Ovary (tissue), 9 donors: Measurements from ENCODE around the gene OLFM1. TPM values are rescaled to one million over a fixed set of nuclear protein-coding genes. Genes with fewer than 3 reads are reported as not detected.
"Not testable (repeated sequence)": the region's sequence is repeated elsewhere in the genome, so short reads cannot be mapped to it uniquely, and the experiment has no call there.

ENCODE experiments used
- DNase-seq, 5 donors: peaks; one replicate each; pipeline ENCODE4 v3.0.0-alpha.2; 2019 to 2020
- H3K27ac ChIP-seq, 2 donors: fragments of 200-600 bp; one replicate each; pipeline versions ENCODE4 v1.5.1 to v1.8.0; 2019 to 2022
- H3K27me3 ChIP-seq: fragments of 200-600 bp; one replicate; pipeline ENCODE4 v1.8.0; 2022
- H3K36me3 ChIP-seq: fragments of 200-600 bp; sonication (generic); one replicate; pipeline ENCODE4 v1.5.1; 2019
- H3K4me1 ChIP-seq: one replicate; pipeline ENCODE4 v1.8.1; 2013; ENCODE audit warnings: mild to moderate bottlenecking, moderate library complexity; ENCODE audit not compliant: insufficient read depth
- H3K4me3 ChIP-seq: fragments of 200-600 bp; sonication (generic); one replicate; pipeline ENCODE4 v1.5.1; 2017
- H3K9me3 ChIP-seq, 2 donors: fragments of 200-600 bp in 1 of 2; sonication (generic) in 1 of 2; one replicate each; pipeline versions ENCODE4 v1.5.1 to v1.8.1; 2013 to 2019; ENCODE audit warnings: mild to moderate bottlenecking in 1 of 2, moderate library complexity in 1 of 2
- CTCF ChIP-seq, 3 donors: fragments of 450-650 bp in 2 of 3; fragments of 200-600 bp in 1 of 3; IDR thresholded peaks; one replicate each; pipeline versions ENCODE4 v1.5.1 to v1.8.0; 2016 to 2022; ENCODE audit warnings: antibody characterized with exemption in 3 of 3, mild to moderate bottlenecking in 1 of 3
- EP300 ChIP-seq: sonication (generic); formaldehyde crosslinking; IDR thresholded peaks from one replicate; pipeline ENCODE4 v1.6.1; 2017; ENCODE audit warnings: antibody characterized with exemption
- POLR2A ChIP-seq: fragments of 450-650 bp; IDR thresholded peaks from one replicate; pipeline ENCODE4 v1.6.1; 2017; ENCODE audit warnings: antibody characterized with exemption, mild to moderate bottlenecking, moderate library complexity
- WGBS, 3 donors: extraction: QIAGEN DNeasy Blood & Tissue Kit in 1 of 3; methylation state at CpG; one replicate each; pipeline versions ENCODE4 v1.1.5 to v1.1.7; 2013 to 2017; 5-methylcytosine and 5-hydroxymethylcytosine counted together
- intact Hi-C, 4 donors: fragments of 100-400 bp; cut with DNase I; formaldehyde crosslinking; loops; one replicate each; pipeline versions ENCODE4 v1.11.0 to v1.15.1; 2022 to 2023
- polyA plus RNA-seq, 2 donors: library from polyadenylated mRNA; stranded (reverse); fragments of 200-250 nt in 1 of 2; fragments of 350-450 nt in 1 of 2; fragmentation: Illumina TruSeq in 1 of 2; extraction: RNeasy Lipid Tissue Mini Kit (QIAGEN cat#74804) in 1 of 2; gene quantifications; one replicate each; pipeline ENCODE4 v1.2.3, GENCODE V29; 2013 to 2014
- total RNA-seq, 7 donors: library from RNA; depleted of rRNA in 2 of 7; stranded (reverse); fragments of >200 nt in 2 of 7; fragmentation: NEBNext Ultra II Directional in 3 of 7; extraction: Animal tissue kit (Norgen Biotek cat#: 25700) in 3 of 7; gene quantifications; one replicate each; pipeline versions ENCODE4 v1.1.0 to v1.2.4, GENCODE V29; 2016 to 2023
- donor health status: DM: no; HTN: no; CAD: no; lungs with moderate emphysema.
- donor health status: DM: no; HTN: no; CAD: no.
- donor health status: Bipolar disorder and iron deficiency.
- donor health status: DM: yes; HTN: yes; CAD: no.
- donor health status: DM: no; HTN: no; CAD: no.
- donor health status: DM: yes; HTN: yes; CAD: no.

OLFM1 gene
- total and polyA plus RNA-seq, 9 donors = 6.5 to 40.0 (median 19.9) TPM

GRCh38 chr9:135147938-135148337 lies 60.5 kb downstream of the OLFM1 start:
- Histone ChIP-seq H3K27ac (no peak overlapping the region), H3K36me3 (no peaks in the 10 kb centered on the region), H3K27me3 (no peaks in the 10 kb centered on the region), H3K4me3 (no peak overlapping the region), H3K9me3 (no peaks in the 10 kb centered on the region), H3K4me1 (no peaks in the 10 kb centered on the region)
- WGBS, 3 donors = 80 to 82% (median 80%) methylated on average over 9 of the region's 9 CpGs
- no peak for DNase-seq
- intact Hi-C loops = no loop called here
- TF ChIP-seq POLR2A = no peak
- TF ChIP-seq CTCF (IDR thresholded peaks at IDR 0.05) = no peak
- no peak for TF ChIP-seq EP300

GRCh38 chr9:135148386-135148785 lies 60.9 kb downstream of the OLFM1 start:
- WGBS, 3 donors = 67 to 73% (median 68%) methylated on average over 7 of the region's 7 CpGs
- H3K36me3 ChIP-seq = no peaks in the 10 kb centered on the region
- H3K9me3 ChIP-seq = no peaks in the 10 kb centered on the region
- no peak overlapping the region for H3K4me3 ChIP-seq
- H3K27me3 ChIP-seq = no peaks in the 10 kb centered on the region
- TF ChIP-seq CTCF (IDR thresholded peaks at IDR 0.05) = no peak
- no peak for TF ChIP-seq EP300
- TF ChIP-seq POLR2A = no peak
- intact Hi-C loops = no loop called here
- H3K4me1 ChIP-seq = no peaks in the 10 kb centered on the region
- DNase-seq = no peak
- H3K27ac ChIP-seq = no peak overlapping the region

GRCh38 chr9:135149901-135150300 lies 62.4 kb downstream of the OLFM1 start:
- H3K4me3 ChIP-seq, H3K4me1 ChIP-seq, H3K27ac ChIP-seq, H3K27me3 ChIP-seq, H3K36me3 ChIP-seq, H3K9me3 ChIP-seq, DNase-seq: not testable (repeated sequence)
- WGBS, 3 donors = 48 to 65% (median 63%) methylated on average over 9 of the region's 9 CpGs
- intact Hi-C loops = loop anchor here in 1 of 4 donors (10.0 kb wide), 1 partner anchor 65 kb away; no protein-coding TSS in a partner anchor

- no peaks in the 10 kb centered on the region for H3K4me1 ChIP-seq
- no peaks in the 10 kb centered on the region for H3K36me3 ChIP-seq
- no peaks in the 10 kb centered on the region for H3K27me3 ChIP-seq
- DNase-seq = no peak
- intact Hi-C loops = loop anchor here in 1 of 4 donors (10.0 kb wide), 1 partner anchor 64 kb away; no protein-coding TSS in a partner anchor
- TF ChIP-seq POLR2A (no peak), EP300 (no peak), CTCF (IDR thresholded peaks at IDR 0.05) (no peak)
- H3K9me3 ChIP-seq = no peaks in the 10 kb centered on the region
- WGBS, 3 donors = 82 to 88% (median 83%) methylated on average over 11 of the region's 11 CpGs
- H3K27ac ChIP-seq = no peak overlapping the region
- no peak overlapping the region for H3K4me3 ChIP-seq
Observed at GRCh38 chr9:135150981-135151380, 63.5 kb downstream of the OLFM1 start.

- Histone ChIP-seq H3K4me1 (no peaks in the 10 kb centered on the region), H3K27ac (no peak overlapping the region), H3K4me3 (no peak overlapping the region), H3K36me3 (no peaks in the 10 kb centered on the region), H3K27me3 (no peaks in the 10 kb centered on the region), H3K9me3 (no peaks in the 10 kb centered on the region)
- DNase-seq = no peak
- TF ChIP-seq POLR2A = no peak
- no peak for TF ChIP-seq CTCF (IDR thresholded peaks at IDR 0.05)
- TF ChIP-seq EP300 = no peak
- 69 to 83% (median 70%) methylated on average over 6 of the region's 6 CpGs for WGBS, 3 donors
- intact Hi-C loops = loop anchor here in 1 of 4 donors (10.0 kb wide), 1 partner anchor 63 kb away; no protein-coding TSS in a partner anchor
Observed at GRCh38 chr9:135151757-135152613, 64.5 kb downstream of the OLFM1 start.
